GM12864 (cell line): Measurements from ENCODE around the gene C1orf21.

Experiments used
- DNase-seq: peaks from one replicate; pipeline ENCODE4 v3.0.0-alpha.2; 2011; ENCODE audit warnings: low read depth
- H3K4me3 ChIP-seq: 2 replicates; pipeline ENCODE4 v1.5.1; 2011; ENCODE audit warnings: mild to moderate bottlenecking, low read depth, low read length, control low read depth
- TF ChIP-seq, protein P1 (sequence below): IDR thresholded peaks from 2 replicates; pipeline ENCODE4 v1.5.1; 2011; ENCODE audit warnings: low read depth, mild to moderate bottlenecking, moderate library complexity, low read length, control low read depth, inconsistent platforms; ENCODE audit errors: missing control alignments

C1orf21 gene

GRCh38 chr1:184593597-184593996 lies 206.8 kb downstream of the C1orf21 start:
- TF ChIP-seq, protein P1, sequence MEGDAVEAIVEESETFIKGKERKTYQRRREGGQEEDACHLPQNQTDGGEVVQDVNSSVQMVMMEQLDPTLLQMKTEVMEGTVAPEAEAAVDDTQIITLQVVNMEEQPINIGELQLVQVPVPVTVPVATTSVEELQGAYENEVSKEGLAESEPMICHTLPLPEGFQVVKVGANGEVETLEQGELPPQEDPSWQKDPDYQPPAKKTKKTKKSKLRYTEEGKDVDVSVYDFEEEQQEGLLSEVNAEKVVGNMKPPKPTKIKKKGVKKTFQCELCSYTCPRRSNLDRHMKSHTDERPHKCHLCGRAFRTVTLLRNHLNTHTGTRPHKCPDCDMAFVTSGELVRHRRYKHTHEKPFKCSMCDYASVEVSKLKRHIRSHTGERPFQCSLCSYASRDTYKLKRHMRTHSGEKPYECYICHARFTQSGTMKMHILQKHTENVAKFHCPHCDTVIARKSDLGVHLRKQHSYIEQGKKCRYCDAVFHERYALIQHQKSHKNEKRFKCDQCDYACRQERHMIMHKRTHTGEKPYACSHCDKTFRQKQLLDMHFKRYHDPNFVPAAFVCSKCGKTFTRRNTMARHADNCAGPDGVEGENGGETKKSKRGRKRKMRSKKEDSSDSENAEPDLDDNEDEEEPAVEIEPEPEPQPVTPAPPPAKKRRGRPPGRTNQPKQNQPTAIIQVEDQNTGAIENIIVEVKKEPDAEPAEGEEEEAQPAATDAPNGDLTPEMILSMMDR = no peak

DNA sequence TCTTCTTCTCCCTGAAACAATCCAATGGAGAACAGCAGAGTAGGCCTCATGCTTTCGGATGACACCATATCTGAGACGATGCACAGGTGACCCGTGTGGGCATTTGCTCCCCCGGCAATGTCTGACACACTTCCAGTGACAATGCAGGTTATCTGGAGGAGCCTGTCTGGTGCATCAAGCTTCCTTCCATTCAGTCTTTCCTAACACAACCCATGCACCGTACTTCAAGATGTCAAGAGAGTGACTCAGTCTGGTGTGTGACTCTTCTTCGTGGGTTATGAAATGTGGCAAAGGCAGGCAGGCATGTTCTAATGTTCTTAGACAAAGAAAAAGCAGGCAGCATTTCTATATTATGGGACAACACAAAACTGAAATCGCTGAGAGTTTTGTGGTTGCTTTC lies 208.8 kb downstream of the C1orf21 start:
- no peak overlapping the region for H3K4me3 ChIP-seq
- DNase-seq = no peak
- TF ChIP-seq, protein P1 = no peak

More at GRCh38 chr1:184593597-184593996, 206.8 kb downstream of the C1orf21 start:
- H3K4me3 ChIP-seq = no peak overlapping the region
- DNase-seq = no peak

DNA sequence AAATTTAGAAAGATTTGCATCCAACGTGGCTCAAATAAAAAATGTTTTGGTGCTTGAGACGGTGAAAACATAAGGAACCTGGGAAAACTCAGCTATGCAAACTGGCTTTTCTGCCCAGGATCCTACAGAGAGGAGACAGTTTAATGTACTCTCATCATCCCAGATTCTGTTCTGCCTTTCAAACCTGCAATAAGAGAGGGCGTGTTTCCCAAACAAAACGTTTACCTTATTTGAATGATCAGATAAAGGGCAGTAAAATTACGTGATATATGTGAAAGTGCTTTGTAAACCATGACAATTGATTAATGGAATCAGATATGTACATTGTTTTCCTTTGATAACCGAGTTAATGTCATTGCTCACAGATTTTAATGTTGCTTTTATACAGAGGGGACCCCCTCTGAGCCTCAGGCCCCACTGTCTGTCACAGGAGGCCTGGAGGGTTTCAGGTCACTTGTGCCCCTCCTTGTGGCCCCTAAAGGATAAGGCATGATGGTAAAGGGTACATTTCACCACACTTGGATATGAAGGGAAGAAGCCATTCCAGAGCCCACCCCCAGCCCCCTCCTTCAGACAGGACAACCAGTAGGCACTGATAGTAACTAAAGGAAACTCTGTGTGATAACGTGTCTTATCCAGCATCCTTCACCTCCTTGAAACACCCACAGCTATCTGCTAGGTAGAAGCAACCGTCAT lies 210.3 kb downstream of the C1orf21 start:
- TF ChIP-seq, protein P1 = no peak
- H3K4me3 ChIP-seq = no peak overlapping the region
- DNase-seq = no peak

DNA sequence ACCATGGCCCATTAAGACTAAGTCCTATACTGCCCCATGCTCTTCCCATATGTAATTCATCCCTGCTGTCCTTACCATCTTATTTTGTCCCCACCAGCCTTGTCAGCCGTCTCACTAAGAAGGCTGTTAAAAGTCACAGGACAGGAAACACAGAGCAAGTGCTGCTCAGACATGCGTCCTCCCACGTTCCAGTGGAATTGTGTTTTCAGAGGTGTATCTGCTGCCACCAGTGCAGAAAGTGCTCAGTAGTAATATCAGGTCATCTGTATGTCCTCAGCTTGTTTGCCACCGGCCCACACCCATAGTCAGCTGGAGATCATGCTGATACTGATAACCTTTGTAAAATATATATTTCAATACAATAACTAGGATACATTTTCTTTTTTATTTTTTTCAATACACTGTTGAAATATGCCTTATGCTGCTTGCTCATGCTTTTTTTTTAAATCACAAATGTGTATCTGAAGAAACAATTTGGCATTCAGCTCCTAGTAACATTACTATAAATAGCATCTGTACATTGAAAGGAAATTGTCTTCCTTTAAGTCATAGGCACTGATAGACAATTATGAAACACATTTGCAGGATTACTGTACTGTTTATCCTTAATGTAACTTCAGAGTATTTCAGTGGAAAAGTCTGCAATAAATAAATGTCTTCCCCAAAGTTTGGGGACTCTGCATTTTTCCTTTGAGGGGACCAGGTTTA lies 211.0 kb downstream of the C1orf21 start:
- no peak overlapping the region for H3K4me3 ChIP-seq
- no peak for DNase-seq
- TF ChIP-seq, protein P1 = no peak

- no peak for DNase-seq
Observed at GRCh38 chr1:184598403-184599193, 211.8 kb downstream of the C1orf21 start.

GRCh38 chr1:184604152-184604900 lies 217.5 kb downstream of the C1orf21 start:
- no peak for DNase-seq
- no peak overlapping the region for H3K4me3 ChIP-seq
- TF ChIP-seq, protein P1 = no peak

More at GRCh38 chr1:184598403-184599193, 211.8 kb downstream of the C1orf21 start:
- H3K4me3 ChIP-seq = no peak overlapping the region
- TF ChIP-seq, protein P1 = no peak
